Smooth muscle cell (in vitro differentiated cells): ENCODE measurements around the gene OPCML. TPM values are rescaled to one million over a fixed set of nuclear protein-coding genes. Genes with fewer than 3 reads are reported as not detected.
A peak's percentile ranks its signal among the peaks of the same experiment; 100 is the strongest.

Experiments
- DNase-seq: peaks from one replicate; lab custom pipeline; 2025; ENCODE audit not compliant: unreplicated experiment; lab: John Stamatoyannopoulos, UW
- H2AFZ ChIP-seq: fragments of 200-600 bp; sonication (generic); 2 replicates; pipeline ENCODE4 v1.6.0; 2016; ENCODE audit warnings: antibody characterized with exemption, low read depth, mild to moderate bottlenecking
- H3F3A ChIP-seq: fragments of 200-600 bp; sonication (generic); 2 replicates; pipeline ENCODE4 v1.6.0; 2017; ENCODE audit warnings: antibody characterized with exemption, low read depth
- H3K27ac ChIP-seq: fragments of 200-600 bp; sonication (generic); 2 replicates; pipeline ENCODE4 v1.5.1; 2016; ENCODE audit warnings: low read depth, mild to moderate bottlenecking
- H3K27me3 ChIP-seq: fragments of 200-600 bp; sonication (generic); 2 replicates; pipeline ENCODE4 v1.6.1; 2016; ENCODE audit warnings: low read depth, mild to moderate bottlenecking
- H3K36me3 ChIP-seq: fragments of 200-600 bp; sonication (generic); 2 replicates; pipeline ENCODE4 v1.5.1; 2016; ENCODE audit warnings: low read depth
- H3K4me1 ChIP-seq: fragments of 200-600 bp; sonication (generic); 2 replicates; pipeline ENCODE4 v1.5.1; 2016; ENCODE audit warnings: low read depth
- H3K4me2 ChIP-seq: fragments of 200-600 bp; sonication (generic); 2 replicates; pipeline ENCODE4 v1.6.0; 2016; ENCODE audit warnings: mild to moderate bottlenecking
- H3K4me3 ChIP-seq: fragments of 200-600 bp; sonication (generic); 2 replicates; pipeline ENCODE4 v1.5.1; 2016; ENCODE audit warnings: mild to moderate bottlenecking
- H3K79me2 ChIP-seq: fragments of 200-600 bp; sonication (generic); 2 replicates; pipeline ENCODE4 v1.6.0; 2016; ENCODE audit warnings: low read depth, mild to moderate bottlenecking
- H3K9ac ChIP-seq: fragments of 200-600 bp; sonication (generic); 2 replicates; pipeline ENCODE4 v1.6.0; 2016; ENCODE audit warnings: low read depth
- H3K9me3 ChIP-seq: fragments of 200-600 bp; sonication (generic); replicated peaks from 2 replicates; pipeline ENCODE4 v1.5.1; 2016; ENCODE audit warnings: low read depth
- H4K20me1 ChIP-seq: fragments of 200-600 bp; sonication (generic); 2 replicates; pipeline ENCODE4 v1.6.0; 2016; ENCODE audit warnings: low read depth
- CTCF ChIP-seq: fragments of 200-600 bp; sonication (generic); IDR thresholded peaks from 2 replicates; pipeline ENCODE4 v1.5.1; 2017; ENCODE audit warnings: borderline replicate concordance, mild to moderate bottlenecking, antibody characterized with exemption; ENCODE audit not compliant: insufficient read depth, poor library complexity, severe bottlenecking
- WGBS: methylation state at CpG from one replicate; pipeline ENCODE4 v1.1.7; 2016; ENCODE audit warnings: low lambda C conversion rate; 5-methylcytosine and 5-hydroxymethylcytosine counted together
- polyA plus RNA-seq: library from polyadenylated mRNA; unstranded; fragments of >200 nt; fragmentation: Nextera tagmentation; extraction: Ambion mirVana; gene quantifications from 2 replicates; pipeline ENCODE4 v1.2.1, GENCODE V29; 2016
- total RNA-seq: library from RNA; depleted of rRNA; stranded (reverse); fragments of >200 nt; gene quantifications from 2 replicates; pipeline ENCODE4 v1.2.3, GENCODE V29; 2014

The OPCML gene
- total and polyA plus RNA-seq, 2 experiments from 2014 or later: 0.42 to 0.58 TPM

GRCh38 chr11:132941761-132942160, 590.5 kb downstream of the OPCML start:
- peaks cover 4% of the 10 kb centered on the region for H3K4me1 ChIP-seq
- no peak overlapping the region for H3K27ac ChIP-seq
- no peak overlapping the region for H3K9ac ChIP-seq
- H3K79me2 ChIP-seq: no peaks in the 10 kb centered on the region
- no peak for TF ChIP-seq CTCF
- no peak overlapping the region for H3K4me2 ChIP-seq
- no peak for DNase-seq
- peaks cover 49% of the 10 kb centered on the region for H3K27me3 ChIP-seq
- no peaks in the 10 kb centered on the region for H3F3A ChIP-seq
- no peak overlapping the region for H3K4me3 ChIP-seq
- 75% methylated on average over 3 of the region's 3 CpGs for WGBS
- H4K20me1 ChIP-seq: no peaks in the 10 kb centered on the region
- H3K9me3 ChIP-seq: no peaks in the 10 kb centered on the region
- no peaks in the 10 kb centered on the region for H3K36me3 ChIP-seq
- H2AFZ ChIP-seq: no peak overlapping the region

GRCh38 chr11:132941024-132941646, 591.2 kb downstream of the OPCML start:
- H3K27ac ChIP-seq: no peak overlapping the region
- no peak overlapping the region for H3K4me3 ChIP-seq
- H3K4me2 ChIP-seq: no peak overlapping the region
- TF ChIP-seq CTCF: peak; percentile 90
- H3K4me1 ChIP-seq: peaks cover 4% of the 10 kb centered on the region
- no peaks in the 10 kb centered on the region for H4K20me1 ChIP-seq
- peaks cover 43% of the 10 kb centered on the region for H3K27me3 ChIP-seq
- H2AFZ ChIP-seq: no peak overlapping the region
- DNase-seq: no peak
- H3F3A ChIP-seq: no peaks in the 10 kb centered on the region
- no peaks in the 10 kb centered on the region for H3K36me3 ChIP-seq
- H3K9ac ChIP-seq: no peak overlapping the region
- H3K79me2 ChIP-seq: no peaks in the 10 kb centered on the region
- H3K9me3 ChIP-seq: no peaks in the 10 kb centered on the region
- 69% methylated on average over 4 of the region's 4 CpGs for WGBS

- TF ChIP-seq CTCF: no peak
- H3K4me1 ChIP-seq: no peaks in the 10 kb centered on the region
- no peaks in the 10 kb centered on the region for H3K79me2 ChIP-seq
- no peak for DNase-seq
- no peaks in the 10 kb centered on the region for H3K36me3 ChIP-seq
- H3K27me3 ChIP-seq: peaks cover 9% of the 10 kb centered on the region
- no peak overlapping the region for H3K27ac ChIP-seq
- no peak overlapping the region for H2AFZ ChIP-seq
- 78% methylated on average over 4 of the region's 4 CpGs for WGBS
- H3K9me3 ChIP-seq: no peaks in the 10 kb centered on the region
- H4K20me1 ChIP-seq: no peaks in the 10 kb centered on the region
- H3K4me3 ChIP-seq: no peak overlapping the region
- H3K9ac ChIP-seq: no peak overlapping the region
- no peaks in the 10 kb centered on the region for H3F3A ChIP-seq
- H3K4me2 ChIP-seq: no peak overlapping the region
Observed at GRCh38 chr11:132937016-132937415, 595.3 kb downstream of the OPCML start.

- H3K4me2 ChIP-seq: no peak overlapping the region
- no peak for DNase-seq
- no peaks in the 10 kb centered on the region for H3F3A ChIP-seq
- H2AFZ ChIP-seq: no peak overlapping the region
- TF ChIP-seq CTCF: no peak
- no peaks in the 10 kb centered on the region for H3K9me3 ChIP-seq
- no peaks in the 10 kb centered on the region for H3K79me2 ChIP-seq
- WGBS: 97% methylated on average over 3 of the region's 3 CpGs
- H3K36me3 ChIP-seq: no peaks in the 10 kb centered on the region
- no peak overlapping the region for H3K9ac ChIP-seq
- H3K4me3 ChIP-seq: no peak overlapping the region
- no peaks in the 10 kb centered on the region for H3K4me1 ChIP-seq
- no peaks in the 10 kb centered on the region for H3K27me3 ChIP-seq
- no peaks in the 10 kb centered on the region for H4K20me1 ChIP-seq
- no peak overlapping the region for H3K27ac ChIP-seq
Observed at GRCh38 chr11:132935383-132935782, 596.9 kb downstream of the OPCML start.
